K562 (cell line): ENCODE results near the gene MICAL1. TPM values are rescaled to one million over a fixed set of nuclear protein-coding genes. Genes with fewer than 3 reads are reported as not detected.

Experiments
- ATAC-seq: fragments of 200-7000 bp; cut with Tn5 transposase; 3 replicates; pipeline ENCODE4 v1.9.1; 2020; ENCODE audit warnings: moderate library complexity
- BruUV-seq: library from RNA; stranded (reverse); fragments of 400-500 nt; replicated peaks from 2 replicates; lab custom pipeline; 2021; lab: Mats Ljungman, UMichigan
- CTCF ChIA-PET: fragments of 300-600 bp; formaldehyde crosslinking; extraction: SDS; loops from one replicate; lab custom pipeline; 2021; ENCODE audit warnings: low intra/inter-chr PET ratio; lab: Yijun Ruan, JAX
- POLR2A ChIA-PET: fragments of 300-600, 350-650 bp; sonication (Branson Sonifier 250); formaldehyde crosslinking; extraction: SDS; loops from one replicate; lab custom pipeline; 2021; ENCODE audit warnings: antibody characterized with exemption, inconsistent platforms; lab: Yijun Ruan, JAX
- DNase-seq, 4 experiments: peaks; one replicate each; pipeline versions ENCODE4 v3.0.0 to v3.0.0-alpha.2; 2011 to 2018; ENCODE audit warnings: low spot score in 3 of 4, mixed read lengths in 3 of 4; ENCODE audit errors: extremely low read depth in 1 of 4
- FAIRE-seq: peaks from 2 replicates; lab custom pipeline; 2011; peaks lifted over from hg19 to GRCh38; lab: Jason Lieb, UNC
- H2AFZ ChIP-seq: 2 replicates; pipeline ENCODE4 v1.6.0; 2011; ENCODE audit warnings: low read depth, low read length, control low read depth, inconsistent platforms
- H3K27ac ChIP-seq: fragments of 200-600 bp; 3 replicates; pipeline ENCODE4 v1.8.0; 2011; ENCODE audit warnings: low read depth, mild to moderate bottlenecking, control low read depth, inconsistent platforms, low read length, moderate library complexity, mixed read lengths; ENCODE audit errors: extremely low read depth
- H3K27me3 ChIP-seq, 2 experiments: fragments of 300-600 bp in 1 of 2; 2 replicates in 1 of 2; 3 replicates in 1 of 2; pipeline versions ENCODE4 v1.6.0 to v1.8.0; 2011; ENCODE audit warnings: inconsistent platforms in 2 of 2, low read length in 2 of 2, mild to moderate bottlenecking in 1 of 2, mixed read lengths in 1 of 2, moderate library complexity in 1 of 2; ENCODE audit not compliant: control insufficient read depth in 2 of 2, insufficient read depth in 2 of 2
- H3K36me3 ChIP-seq: fragments of 300-600 bp; 3 replicates; pipeline ENCODE4 v1.8.0; 2011; ENCODE audit warnings: mild to moderate bottlenecking, low read length, inconsistent platforms; ENCODE audit not compliant: control insufficient read depth, insufficient read depth
- H3K4me1 ChIP-seq, 2 experiments: fragments of 200-600 bp in 1 of 2; replicated peaks in 1 of 2; 2 replicates in 1 of 2; 3 replicates in 1 of 2; pipeline versions ENCODE4 v1.5.1 to v1.8.0; 2011; ENCODE audit warnings: inconsistent platforms in 2 of 2, low read length in 2 of 2, mild to moderate bottlenecking in 1 of 2, mixed read lengths in 1 of 2, moderate library complexity in 1 of 2; ENCODE audit not compliant: control insufficient read depth in 2 of 2, insufficient read depth in 2 of 2
- H3K4me2 ChIP-seq: 2 replicates; pipeline ENCODE4 v1.6.1; 2011; ENCODE audit warnings: low read length, control low read depth, inconsistent platforms, mixed read lengths; ENCODE audit not compliant: insufficient read depth
- H3K4me3 ChIP-seq: fragments of 200-600 bp; sonication (generic), shearing (Covaris generic); 2 replicates; pipeline ENCODE4 v1.5.1; 2016; ENCODE audit warnings: control low read depth, inconsistent platforms
- H3K79me2 ChIP-seq: fragments of 200-600 bp; 3 replicates; pipeline ENCODE4 v1.8.0; 2011; ENCODE audit warnings: low read length, inconsistent platforms; ENCODE audit not compliant: control insufficient read depth, insufficient read depth
- H3K9ac ChIP-seq, 2 experiments: 2 replicates each; pipeline versions ENCODE4 v1.6.0 to v1.6.1; 2011; ENCODE audit warnings: low read depth in 2 of 2, low read length in 2 of 2, control low read depth in 1 of 2, inconsistent platforms in 1 of 2, mild to moderate bottlenecking in 1 of 2, mixed read lengths in 1 of 2; ENCODE audit not compliant: insufficient read depth in 1 of 2
- H3K9me1 ChIP-seq: one replicate; pipeline ENCODE4 v1.6.0; 2011; ENCODE audit warnings: inconsistent platforms, mild to moderate bottlenecking, low read length, moderate library complexity; ENCODE audit not compliant: control insufficient read depth, insufficient read depth
- H3K9me3 ChIP-seq: replicated peaks from 2 replicates; pipeline ENCODE4 v1.5.1; 2011; ENCODE audit warnings: low read depth, low read length, inconsistent platforms; ENCODE audit not compliant: control insufficient read depth, insufficient read depth
- H4K20me1 ChIP-seq: replicated peaks from 2 replicates; pipeline ENCODE4 v1.6.1; 2011; ENCODE audit warnings: low read length, inconsistent platforms, mixed read lengths; ENCODE audit not compliant: control insufficient read depth, insufficient read depth
- CEBPG ChIP-seq, 3 experiments: fragments of 200-800 bp in 1 of 3; sonication (Bioruptor generic) in 1 of 3; sonication (generic) in 1 of 3; formaldehyde crosslinking in 1 of 3; IDR thresholded peaks in 2 of 3; conservative IDR thresholded peaks in 1 of 3; 2 replicates each; pipeline versions ENCODE4 v1.6.1 to v1.8.0; 2016 to 2022; ENCODE audit warnings: missing compliant biosample characterization in 2 of 3, missing genetic modification characterization in 2 of 3, mild to moderate bottlenecking in 1 of 3, missing genetic modification reagents in 1 of 3
- E2F6 ChIP-seq, 2 experiments: IDR thresholded peaks; 2 replicates each; pipeline ENCODE4 v1.6.1; 2011; ENCODE audit warnings: borderline replicate concordance in 1 of 2, control low read depth in 1 of 2, low read depth in 1 of 2, low read length in 1 of 2, mild to moderate bottlenecking in 1 of 2, mixed read lengths in 1 of 2, moderate library complexity in 1 of 2; ENCODE audit not compliant: insufficient read depth in 1 of 2, insufficient read length in 1 of 2, poor library complexity in 1 of 2, severe bottlenecking in 1 of 2; ENCODE audit errors: extremely low read depth in 1 of 2
- EZH2 ChIP-seq: IDR thresholded peaks from 2 replicates; pipeline ENCODE4 v1.6.1; 2012; ENCODE audit warnings: low read depth, mild to moderate bottlenecking, inconsistent platforms, low read length, borderline replicate concordance
- HDAC2 ChIP-seq: fragments of 450-650 bp; IDR thresholded peaks from 2 replicates; pipeline ENCODE4 v1.6.1; 2016; ENCODE audit warnings: mild to moderate bottlenecking
- MIER1 ChIP-seq: fragments of 450-650 bp; IDR thresholded peaks from 2 replicates; pipeline ENCODE4 v1.6.1; 2016; ENCODE audit warnings: antibody characterized with exemption, mild to moderate bottlenecking, low read depth
- NKRF ChIP-seq: fragments of 450-650 bp; IDR thresholded peaks from 2 replicates; pipeline ENCODE4 v1.6.1; 2016; ENCODE audit warnings: borderline replicate concordance
- SPI1 ChIP-seq: IDR thresholded peaks from 2 replicates; pipeline ENCODE4 v1.6.1; 2011; ENCODE audit warnings: low read depth, low read length, control low read depth, borderline replicate concordance
- ZBTB33 ChIP-seq: sonication (generic); formaldehyde crosslinking; IDR thresholded peaks from 2 replicates; pipeline ENCODE4 v1.8.1; 2023; ENCODE audit warnings: mild to moderate bottlenecking, missing genetic modification reagents
- ZBTB34 ChIP-seq: fragments of 250-450 bp; sonication (Bioruptor Pico); IDR thresholded peaks from 2 replicates; pipeline ENCODE4 v1.8.0; 2021; ENCODE audit warnings: mild to moderate bottlenecking, moderate library complexity
- ZFX ChIP-seq: sonication (generic); formaldehyde crosslinking; IDR thresholded peaks from 2 replicates; pipeline ENCODE4 v1.8.0; 2022; ENCODE audit warnings: mild to moderate bottlenecking, missing genetic modification reagents, moderate library complexity
- WGBS: fragments of 100-300 bp; shearing (Covaris generic); methylation state at CpG from one replicate; pipeline ENCODE4 v1.1.6; 2016; ENCODE audit warnings: low coverage, mixed read lengths; ENCODE audit not compliant: insufficient coverage; ENCODE audit errors: missing lambda C conversion rate; 5-methylcytosine and 5-hydroxymethylcytosine counted together
- in situ Hi-C: fragments of 300-500 bp; cut with MboI; formaldehyde crosslinking; loops from 4 replicates; pipeline ENCODE4 v1.15.0; 2018; ENCODE audit warnings: inconsistent platforms, mixed read lengths
- intact Hi-C: fragments of 100-400 bp; cut with micrococcal nuclease; formaldehyde crosslinking; loops from 2 replicates; pipeline ENCODE4 v1.14.2; 2022
- polyA plus RNA-seq, 8 experiments: library from polyadenylated mRNA; depleted of rRNA in 4 of 8; stranded (reverse) in 5 of 8; unstranded in 3 of 8; fragments of >200 nt; fragmentation: Nextera tagmentation in 2 of 8; fragmentation: Illumina TruSeq in 1 of 8; extraction: Ambion mirVana in 2 of 8; extraction: Trizol in 1 of 8; gene quantifications; 2 replicates each; pipeline versions ENCODE4 v1.2.1 to v1.2.3, GENCODE V29; 2011 to 2014; ENCODE audit warnings: inconsistent platforms in 1 of 8, missing spikeins in 1 of 8
- total RNA-seq, 7 experiments: library from RNA; depleted of rRNA in 6 of 7; stranded (reverse); fragments of >200 nt in 6 of 7; fragmentation: Illumina TruSeq in 2 of 7; extraction: Trizol in 2 of 7; gene quantifications; 2 replicates each; pipeline versions ENCODE4 v1.2.1 to v1.2.3, GENCODE V29; 2011 to 2021; ENCODE audit warnings: low replicate concordance in 1 of 7

Gene MICAL1
- total and polyA plus RNA-seq, 9 of the 15 experiments (the other 6 are each of a cell fraction or from before 2014, with no cell fraction given), result 0.07 to 15.2 (median 7.0) TPM

DNA sequence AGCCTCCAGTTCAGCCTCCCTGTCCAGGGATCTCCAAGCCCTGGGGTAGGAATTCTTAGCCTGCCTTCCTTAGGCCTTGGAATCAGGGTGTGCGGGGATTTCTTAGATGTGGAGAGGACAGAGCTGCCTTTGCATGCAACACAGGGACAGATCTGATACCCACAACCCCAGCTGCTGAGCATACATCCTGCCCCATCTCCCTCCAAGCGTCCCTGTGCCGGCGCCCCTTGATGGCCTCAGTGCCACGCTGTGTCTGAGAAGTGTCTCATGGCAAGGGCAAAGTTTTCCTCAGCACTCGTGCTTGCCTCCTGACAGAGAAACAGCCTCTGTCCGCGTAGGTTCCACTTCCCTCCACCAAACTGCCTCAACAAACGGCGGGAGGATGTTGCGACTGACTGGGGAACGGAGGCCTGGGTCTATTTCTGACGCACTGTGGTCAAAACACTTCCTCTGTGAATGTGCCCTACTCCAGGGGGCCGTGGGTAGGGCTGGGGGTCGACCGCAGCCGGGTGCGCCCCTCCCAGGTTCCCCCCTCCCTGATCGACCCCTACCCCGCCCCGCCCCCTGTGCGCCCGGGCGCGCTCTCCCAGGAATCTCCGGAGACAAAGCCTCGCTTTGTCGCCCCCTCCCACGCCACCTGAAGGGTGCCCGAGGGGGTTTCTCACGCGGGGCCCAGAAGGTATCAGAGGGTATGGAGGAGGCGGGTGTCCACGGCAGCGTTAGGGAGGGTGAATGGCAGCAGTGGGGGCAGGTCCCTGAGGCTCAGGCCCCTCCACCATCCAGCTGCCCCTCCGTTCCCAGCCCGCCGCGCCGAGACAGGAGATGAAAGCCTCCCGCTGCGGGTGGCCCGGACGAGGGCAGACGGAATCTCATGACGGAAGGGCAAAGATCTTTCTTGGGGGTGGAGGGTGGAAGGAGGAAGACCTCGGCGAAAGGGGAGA is 806 bp downstream of the MICAL1 start:
- peak overlapping the region; percentile 89 for H2AFZ ChIP-seq
- peaks cover 5 to 39% of the 10 kb centered on the region in 2 experiments; a peak in 4 of 5 replicates for H3K4me1 ChIP-seq
- H3K4me3 ChIP-seq, result peak overlapping the region; percentile 63
- H3K9me3 ChIP-seq, result no peaks in the 10 kb centered on the region
- peak overlapping the region; percentile 91 for H3K4me2 ChIP-seq
- no TSS peak for BruUV-seq
- H3K9me1 ChIP-seq, result no peaks in the 10 kb centered on the region
- POLR2A ChIA-PET, result interaction anchor here (0.6 to 8.2 kb wide), 4 partner anchors 11 to 108 kb away, joined by 3 to 92 read pairs (median 4); partner anchors contain the start of genes PPIL6, SMPD2 and ZBTB24
- intact Hi-C loops, result no loop called here
- FAIRE-seq, result no peak
- 50% methylated on average over 21 of the region's 48 CpGs for WGBS
- H3K9ac ChIP-seq, result peak overlapping the region; percentile 56 to 91; a peak in 3 of 4 replicates
- CTCF ChIA-PET, result no interaction called here
- H3K27me3 ChIP-seq, result no peaks in the 10 kb centered on the region
- peak; percentile 4 for ATAC-seq
- H3K79me2 ChIP-seq, result no peaks in the 10 kb centered on the region
- TF ChIP-seq E2F6 (IDR thresholded peaks at IDR 0.05; ENCODE audit: borderline replicate concordance in 1 of 2, extremely low read depth in 1 of 2, insufficient read depth in 1 of 2, insufficient read length in 1 of 2, low read depth in 1 of 2, low read length in 1 of 2, poor library complexity in 1 of 2, severe bottlenecking in 1 of 2), result peak in 1 of 2 experiments; percentile 39
- TF ChIP-seq SPI1, result 0 out of 2 replicates have a peak, but pooled peaks have one; percentile 12
- no peak for TF ChIP-seq EZH2
- TF ChIP-seq ZBTB33 (CRISPR knock-in tag), result peak; percentile 63; the same call in 1 of the 2 replicates
- TF ChIP-seq NKRF, result peak; percentile 34; the same call in 1 of the 2 replicates
- no peak for TF ChIP-seq ZFX (CRISPR knock-in tag)
- TF ChIP-seq CEBPG (CRISPR knock-in tag; IDR thresholded peaks at IDR 0.05), result no peak
- no peak for TF ChIP-seq CEBPG (tag; conservative IDR thresholded peaks at IDR 0.05 in 1 of 2, IDR thresholded peaks at IDR 0.05 in 1 of 2)
- 0 out of 2 replicates have a peak, but pooled peaks have one; percentile 45 for TF ChIP-seq MIER1
- no peak for TF ChIP-seq HDAC2
- TF ChIP-seq ZBTB34, result no peak
- in situ Hi-C loops, result no loop called here
- H4K20me1 ChIP-seq, result no peaks in the 10 kb centered on the region
- no peak for DNase-seq
- no peaks in the 10 kb centered on the region for H3K36me3 ChIP-seq
- H3K27ac ChIP-seq, result peak overlapping the region; percentile 14; the same call in 1 of the 3 replicates
